CD4-positive, alpha-beta T cell treated with Interleukin-15 for 4 hours (primary cell): ENCODE results near the gene ZBTB17.
A peak's percentile ranks its signal among the peaks of the same experiment; 100 is the strongest.
"Not testable (repeated sequence)": the region's sequence is repeated elsewhere in the genome, so short reads cannot be mapped to it uniquely, and the experiment has no call there.

Source experiments
- DNase-seq: peaks from one replicate; pipeline ENCODE4 v3.0.0-alpha.2; 2020; ENCODE audit warnings: low spot score

The ZBTB17 gene

DNA sequence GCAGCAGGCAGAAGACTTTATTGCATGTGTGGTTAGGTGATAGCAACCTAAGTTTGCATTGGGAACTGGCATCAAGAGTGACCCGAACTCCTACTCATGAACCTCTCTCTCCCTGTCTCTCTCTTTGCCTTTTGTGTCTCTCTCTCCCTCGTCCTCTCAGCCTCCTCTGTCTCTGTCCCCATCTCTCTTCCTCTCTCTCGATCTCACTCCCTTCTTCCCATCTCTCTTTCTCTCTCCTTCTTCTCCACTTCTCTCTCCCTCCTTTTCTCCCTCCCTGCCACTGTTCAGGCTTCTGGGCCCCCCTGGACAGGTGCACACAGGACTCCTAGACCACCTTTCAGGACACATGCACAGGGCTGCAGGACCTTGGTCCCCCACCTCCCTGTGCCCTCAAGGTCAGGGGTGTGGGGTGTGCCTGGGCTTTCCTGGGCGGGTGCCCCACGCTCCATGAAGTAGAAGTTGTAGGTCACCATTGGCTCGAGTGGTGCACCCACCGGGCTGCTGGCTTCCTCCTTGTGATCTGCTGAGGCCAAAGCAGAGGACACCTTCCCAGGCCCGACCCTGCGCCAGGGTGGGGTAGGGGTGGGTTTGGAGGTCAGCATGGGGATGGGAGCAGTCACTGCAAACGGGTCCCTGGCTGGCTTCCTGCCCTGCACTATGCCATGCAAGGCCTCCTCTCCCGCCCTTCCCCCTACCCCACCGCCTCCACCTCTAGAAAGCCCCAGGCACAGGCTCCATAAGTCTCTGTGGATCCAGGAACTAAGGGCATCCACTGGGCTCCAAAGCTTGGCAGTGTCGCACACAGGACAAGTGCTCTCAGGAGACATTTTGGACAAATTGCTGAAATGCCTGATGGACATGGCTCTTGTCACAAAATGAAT, 13.2 kb upstream of the ZBTB17 start:
- DNase-seq: no peak

DNA sequence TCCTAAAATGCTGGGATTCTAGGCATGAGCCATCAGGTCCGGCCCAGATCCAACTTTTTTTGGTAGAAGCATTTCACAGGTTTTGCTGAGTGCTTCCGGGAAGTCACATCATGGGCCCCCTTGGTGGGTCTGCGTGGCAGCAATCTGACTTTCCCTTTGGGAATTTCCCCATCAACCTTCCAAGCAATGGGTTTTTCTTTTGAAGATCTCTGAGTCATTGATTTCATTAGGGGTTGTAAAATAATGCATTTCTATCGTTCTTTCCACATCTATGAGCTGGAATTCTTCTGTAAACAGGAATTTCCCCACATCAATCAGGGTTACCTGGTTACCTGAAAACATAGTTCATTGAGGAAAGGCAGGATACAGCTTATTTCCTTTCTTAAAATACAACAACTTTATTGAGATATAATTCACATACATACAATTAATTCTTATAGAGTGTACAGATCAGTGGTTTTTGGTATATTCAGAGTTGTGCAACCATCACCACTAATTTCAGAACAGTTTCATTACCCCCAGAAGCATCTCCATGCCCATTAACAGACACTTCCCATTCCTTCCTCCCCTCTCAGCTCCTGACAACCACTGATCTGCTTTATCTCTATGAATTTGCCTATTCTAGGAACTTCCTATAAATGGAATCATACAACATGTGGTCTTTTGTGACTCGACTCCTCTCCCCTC, 9.9 kb upstream of the ZBTB17 start:
- no peak for DNase-seq

DNA sequence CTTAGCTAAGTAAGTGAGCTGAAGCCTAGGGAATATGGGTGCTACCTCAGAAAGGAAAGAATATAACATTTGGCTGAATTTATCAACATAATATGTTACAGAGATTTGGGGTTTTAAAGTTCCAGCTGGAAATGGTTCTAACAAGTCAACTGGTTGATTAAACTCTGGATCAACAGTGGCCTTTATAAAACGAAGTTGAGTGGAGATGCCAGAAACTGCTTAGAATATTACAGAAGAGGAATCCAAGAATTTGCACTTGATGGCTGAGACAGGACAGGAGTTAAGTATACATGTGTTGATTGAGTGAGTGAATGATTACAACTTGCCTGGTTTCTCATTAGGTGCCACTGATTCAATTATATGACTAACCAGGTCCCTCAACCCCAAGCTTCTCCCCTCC, 7.4 kb upstream of the ZBTB17 start:
- DNase-seq: no peak

DNA sequence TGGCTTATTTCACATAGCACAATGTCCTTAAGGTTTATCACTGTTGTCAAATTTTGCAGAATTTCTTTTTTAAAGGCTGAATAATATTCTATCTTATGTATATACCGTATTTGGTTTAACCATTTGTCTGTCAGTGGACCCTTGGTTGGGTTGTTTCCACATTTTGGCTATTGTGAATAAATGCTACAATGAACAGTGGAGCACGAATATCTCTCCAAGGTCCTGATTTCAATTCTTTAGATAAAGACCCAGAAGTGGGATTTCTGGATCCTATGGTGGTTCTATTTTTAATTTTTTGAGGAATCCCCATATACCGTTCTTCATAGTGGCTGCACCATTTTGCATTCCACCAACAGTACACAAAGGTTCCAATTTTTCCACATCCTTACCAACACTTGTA, 5.8 kb upstream of the ZBTB17 start:
- no peak for DNase-seq

DNA sequence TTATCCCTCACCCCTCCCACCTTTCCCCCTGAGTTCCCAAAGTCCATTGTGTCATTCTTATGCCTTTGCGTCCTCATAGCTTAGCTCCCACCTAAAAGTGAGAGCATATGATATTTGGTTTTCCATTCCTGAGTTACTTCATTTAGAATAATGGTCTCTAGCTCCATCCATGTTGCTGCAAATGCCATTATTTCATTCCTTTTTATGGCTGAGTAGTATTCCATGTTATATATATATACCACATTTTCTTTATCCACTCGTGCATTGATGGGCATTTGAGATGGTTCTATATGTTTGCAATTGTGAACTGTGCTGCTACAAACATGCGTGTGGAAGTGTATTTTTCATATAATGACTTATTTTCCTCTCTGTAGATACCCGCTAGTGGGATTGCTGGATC, 2.0 kb upstream of the ZBTB17 start:
- DNase-seq: not testable (repeated sequence)

DNA sequence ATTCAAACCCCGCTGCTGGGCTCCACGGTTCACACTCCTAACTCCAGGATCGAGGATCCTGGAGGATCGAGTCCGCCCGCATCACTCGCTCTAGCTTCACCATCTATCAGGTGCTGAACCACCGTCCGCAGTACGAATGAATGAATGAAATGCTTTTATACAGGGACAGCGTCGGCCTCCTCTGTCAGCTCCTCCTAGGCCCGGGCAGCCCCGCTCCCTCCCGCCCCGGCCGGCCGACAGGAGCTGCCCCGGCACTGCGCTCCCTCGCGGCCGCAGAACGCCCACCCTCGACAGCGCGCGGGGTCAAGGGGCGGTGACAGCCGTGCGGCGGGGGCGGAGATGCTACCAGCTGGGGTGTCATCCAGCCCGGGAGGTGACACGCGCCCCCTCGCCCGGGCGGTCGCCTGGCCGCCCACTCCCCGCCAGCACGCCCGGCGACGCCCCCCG, 520 bp downstream of the ZBTB17 start:
- DNase-seq: peak; percentile 64

DNA sequence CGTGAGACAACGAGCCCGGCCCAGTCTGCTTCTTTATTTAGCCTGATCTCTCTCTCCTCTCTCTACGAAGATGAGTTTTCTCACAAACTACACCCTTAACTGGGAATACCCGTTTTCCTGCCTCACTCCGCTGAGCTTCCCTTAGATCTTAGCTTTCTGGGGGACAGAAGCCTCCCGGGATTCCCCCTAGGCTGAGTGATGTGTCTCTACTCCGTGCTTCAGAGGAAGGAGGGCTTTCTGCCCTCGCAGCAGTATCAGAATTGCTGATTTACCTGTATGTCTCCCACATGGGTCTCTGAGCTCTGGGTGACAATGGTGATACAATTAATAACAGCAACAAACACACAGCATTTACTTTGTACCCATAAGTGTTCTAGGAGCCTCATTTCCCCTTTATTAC, 1.0 kb downstream of the ZBTB17 start:
- DNase-seq: no peak

DNA sequence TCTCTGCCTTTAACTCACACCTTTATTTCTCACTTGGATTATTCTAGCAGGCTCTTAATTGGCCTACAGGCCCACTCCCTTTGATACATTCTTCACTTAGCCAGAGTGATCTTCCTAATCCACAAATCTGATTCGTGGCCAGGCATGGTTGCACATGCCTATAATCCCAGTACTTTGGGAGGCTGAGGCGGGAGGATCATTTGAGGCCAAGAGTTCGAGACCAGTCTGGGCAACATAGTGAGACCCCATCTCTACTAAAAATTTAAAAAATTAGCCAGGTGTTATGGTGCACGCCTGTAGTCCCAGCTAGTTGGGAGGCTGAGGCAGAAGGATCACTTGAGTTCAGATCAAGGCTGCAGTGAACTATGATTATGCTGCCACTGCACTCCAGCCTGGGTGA, 2.1 kb downstream of the ZBTB17 start:
- DNase-seq: no peak

DNA sequence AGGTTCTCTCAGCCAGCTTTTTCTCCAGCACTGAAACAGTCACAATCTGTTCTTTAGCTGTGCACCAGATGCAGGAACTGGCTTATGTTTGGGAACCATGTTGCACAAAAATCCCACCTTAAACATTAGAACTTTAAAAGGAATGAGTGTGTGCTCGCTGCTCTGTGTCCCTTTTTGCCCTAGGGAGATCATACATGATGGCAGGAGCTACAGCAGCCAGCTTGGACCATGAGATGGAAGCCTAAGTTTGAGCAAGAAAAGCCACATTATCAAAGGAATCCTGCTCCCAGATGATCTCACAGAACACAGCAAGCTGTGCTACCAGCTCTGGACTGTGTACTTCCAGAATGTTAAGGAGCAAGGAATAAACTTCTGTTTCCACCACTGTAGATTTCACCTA, 3.5 kb downstream of the ZBTB17 start:
- no peak for DNase-seq

DNA sequence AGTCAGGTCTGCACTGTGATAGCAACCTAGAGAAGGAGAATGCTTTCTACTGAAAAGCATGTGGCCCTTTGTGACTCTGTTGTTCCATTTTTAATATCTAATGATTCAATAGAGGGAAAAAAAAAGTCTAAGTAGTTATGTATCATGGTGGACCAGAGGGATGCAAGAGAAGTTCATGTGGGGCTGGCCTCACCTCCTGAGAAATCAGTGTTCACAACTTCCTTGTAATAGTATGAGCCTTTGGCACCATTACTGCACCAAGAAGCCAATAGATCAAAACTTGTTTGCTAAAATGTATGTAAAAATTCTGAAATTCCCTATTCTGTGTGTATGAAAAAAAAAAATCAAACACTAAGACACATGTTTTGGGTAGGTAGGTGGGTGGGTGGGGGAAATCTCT, 5.0 kb downstream of the ZBTB17 start:
- no peak for DNase-seq

DNA sequence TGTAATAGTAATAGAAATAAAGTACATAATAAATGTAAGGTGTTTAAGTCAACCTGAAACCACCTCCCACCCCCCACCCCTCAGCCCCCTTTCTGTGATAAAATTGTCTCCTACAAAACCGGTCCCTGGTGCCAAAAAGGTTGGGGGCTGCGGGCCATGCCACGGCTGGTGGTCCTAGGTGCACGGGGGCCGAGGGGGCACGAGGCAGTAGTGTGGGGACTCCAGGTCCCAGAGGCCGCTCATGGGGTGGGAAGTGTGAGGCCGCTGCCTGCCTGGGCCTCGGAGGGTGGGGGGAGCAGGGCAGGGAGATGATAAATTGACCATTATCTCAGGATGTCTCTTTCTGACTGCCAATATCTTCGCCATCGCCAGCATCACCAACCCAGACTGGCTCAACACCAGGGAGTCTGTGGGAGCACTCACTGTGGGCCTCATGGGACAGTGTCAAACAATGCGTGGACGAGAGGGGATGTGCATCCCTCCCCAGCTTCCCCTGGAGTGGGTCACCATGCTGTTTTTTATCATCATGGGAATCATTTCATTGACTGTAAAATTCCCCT, 6.5 kb downstream of the ZBTB17 start:
- no peak for DNase-seq

DNA sequence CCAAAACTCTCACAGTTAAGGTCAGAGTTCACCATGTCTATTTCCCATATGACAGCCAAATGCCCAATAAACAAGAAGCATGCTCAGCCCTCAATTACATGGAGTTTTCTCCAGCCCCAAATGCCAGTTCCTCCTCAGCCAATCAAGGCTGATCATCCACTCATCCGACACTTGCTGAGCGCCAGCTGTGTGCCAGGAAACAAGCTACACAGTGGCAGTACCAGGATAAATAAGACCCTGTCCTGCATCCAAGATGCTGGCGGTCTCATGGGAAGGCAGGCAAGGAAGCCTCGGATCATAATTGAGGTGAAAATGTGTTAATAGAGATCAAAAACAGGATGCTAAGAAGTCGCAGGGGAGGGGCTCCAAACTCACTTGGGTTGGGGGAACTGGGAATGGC, 7.7 kb downstream of the ZBTB17 start:
- DNase-seq: no peak

DNA sequence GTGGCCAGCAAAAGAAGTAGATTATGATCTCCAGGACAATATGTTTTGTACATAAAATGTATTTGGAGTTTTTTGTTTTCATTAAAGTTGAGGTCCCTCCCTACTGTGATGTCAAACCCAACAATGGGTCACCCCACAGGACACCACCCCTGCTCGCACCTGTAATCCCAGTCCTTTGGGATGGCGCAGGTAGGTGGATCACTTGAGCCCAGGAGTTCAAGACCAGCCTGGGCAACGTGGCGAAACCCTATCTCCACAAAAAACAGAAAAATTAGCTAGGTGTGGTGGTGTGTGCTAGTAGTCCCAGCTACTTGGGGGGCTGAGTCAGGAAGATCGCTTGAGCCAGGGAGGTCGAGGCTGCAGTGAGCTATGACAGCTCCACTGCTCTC, 9.0 kb downstream of the ZBTB17 start:
- DNase-seq: no peak

DNA sequence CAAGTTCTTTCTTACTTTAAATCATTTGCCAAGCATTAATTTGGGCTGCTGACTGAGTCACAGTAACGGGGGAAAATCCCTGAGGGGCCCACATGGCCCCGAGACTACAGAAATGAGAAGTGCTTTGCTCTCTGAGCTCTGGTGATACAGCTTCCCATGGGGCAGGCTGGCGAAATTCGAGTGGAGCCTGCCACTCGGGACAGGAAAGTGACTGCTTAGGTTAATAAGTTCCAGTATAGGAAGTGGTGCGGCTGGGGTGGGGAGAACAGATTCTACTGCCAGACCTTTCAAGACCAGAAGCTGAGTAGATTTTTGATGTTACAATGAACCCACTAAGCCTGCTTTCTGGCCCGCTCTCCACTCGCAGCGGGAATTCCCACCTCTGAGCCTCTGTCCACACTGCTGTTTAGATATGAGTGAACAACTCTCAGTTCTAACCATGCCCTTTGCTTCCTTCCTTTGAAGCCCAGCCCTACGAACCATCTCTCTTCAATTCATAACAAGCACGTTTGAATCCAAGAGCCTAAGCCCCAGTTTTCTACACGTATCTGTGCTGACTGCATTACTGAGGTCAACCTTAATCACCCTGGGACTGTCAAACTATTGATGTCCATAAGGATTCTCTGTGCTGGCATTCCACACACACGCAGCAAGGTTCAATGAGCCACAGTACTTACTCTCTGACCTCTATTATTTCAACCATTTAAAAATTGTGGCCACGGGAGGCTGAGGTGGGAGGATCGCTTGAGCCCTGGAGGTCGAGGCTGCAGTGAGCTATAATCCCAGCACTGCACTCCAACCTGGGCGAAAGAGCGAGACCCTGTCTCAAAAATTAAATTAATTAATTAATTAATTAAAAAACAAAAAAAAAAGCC, 9.6 kb downstream of the ZBTB17 start:
- peak; percentile 67 for DNase-seq

DNA sequence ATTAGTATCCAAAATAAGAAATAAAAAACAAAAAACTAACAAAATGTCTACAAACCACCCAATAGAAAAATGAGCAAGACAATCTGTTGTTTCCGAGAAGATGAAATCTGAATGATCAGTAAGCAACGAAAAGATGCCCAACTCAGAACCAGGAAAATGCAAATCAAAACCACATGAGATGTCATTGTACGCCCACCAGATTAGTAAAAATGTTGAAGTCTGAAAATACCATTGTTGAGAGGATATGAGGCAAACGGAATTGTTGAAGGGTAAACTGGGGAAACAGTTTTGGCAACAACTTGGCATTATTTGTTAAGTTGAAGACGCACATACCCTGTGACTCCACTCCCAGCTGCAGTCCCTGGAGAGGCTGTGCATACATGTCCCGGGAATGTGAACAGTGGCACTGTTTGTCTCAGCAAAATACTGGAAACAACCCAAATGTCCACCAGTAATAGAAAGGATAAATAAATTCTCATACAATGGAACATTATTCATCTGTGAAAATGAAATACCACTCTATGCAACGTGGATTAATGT, 10.6 kb downstream of the ZBTB17 start:
- DNase-seq: peak; percentile 36

DNA sequence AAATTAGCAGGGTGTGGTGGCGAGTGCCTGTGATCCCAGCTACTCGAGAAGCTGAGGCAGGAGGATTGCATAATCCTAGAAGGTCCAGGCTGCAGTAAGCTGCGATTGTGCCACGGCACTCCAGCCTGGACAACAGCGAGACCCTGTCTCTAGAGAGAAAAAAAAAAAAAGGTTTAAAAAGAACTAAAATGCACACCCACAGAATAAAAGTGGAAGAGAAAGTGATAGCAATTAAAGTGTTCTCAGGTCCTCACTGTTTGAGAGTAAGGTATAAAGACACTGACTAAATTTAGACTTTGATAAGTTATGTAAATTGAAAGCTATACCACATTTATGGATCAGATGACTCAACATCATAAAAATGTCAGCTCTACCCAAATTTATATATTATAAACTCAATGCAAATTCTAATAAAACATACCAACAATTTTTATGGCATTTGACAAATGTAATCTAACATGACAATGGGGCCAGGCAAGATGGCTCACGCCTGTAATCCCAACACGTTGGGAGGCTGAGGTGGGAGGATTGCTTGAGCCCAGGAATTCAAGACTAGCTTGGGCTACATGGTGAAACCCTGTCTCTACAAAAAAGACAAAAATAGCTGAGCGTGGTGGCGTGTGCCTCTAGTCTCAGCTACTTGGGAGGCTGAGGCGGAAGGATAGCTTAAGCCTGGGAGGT, 11.8 kb downstream of the ZBTB17 start:
- DNase-seq: no peak

DNA sequence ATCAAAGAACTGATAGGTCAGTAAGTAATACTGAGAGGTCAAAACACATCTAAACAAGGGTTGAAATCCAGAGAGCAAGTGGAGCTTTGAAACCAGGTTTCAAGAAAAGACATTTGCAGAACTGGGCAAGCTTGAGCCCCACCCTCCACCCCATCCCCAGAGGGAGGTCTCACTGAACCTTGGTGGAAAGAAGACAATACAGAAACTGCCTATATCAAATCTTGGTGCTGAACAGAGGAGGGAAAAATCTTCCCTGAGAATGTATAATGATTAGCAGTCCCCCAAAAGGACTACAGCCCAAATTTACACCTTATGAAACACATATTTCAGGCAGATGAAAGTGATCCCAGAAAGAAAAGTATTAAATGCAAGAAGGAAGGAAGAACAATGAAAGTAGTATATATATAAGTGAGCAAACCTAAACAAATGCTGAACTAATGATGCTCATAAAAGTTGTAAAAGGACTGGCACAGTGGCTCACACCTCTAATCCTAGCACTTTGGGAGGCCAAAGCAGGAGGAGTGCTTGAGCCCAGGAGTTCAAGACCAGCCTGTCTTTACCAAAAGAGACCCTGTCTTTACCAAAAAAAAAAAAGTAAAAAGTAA, 12.4 kb downstream of the ZBTB17 start:
- no peak for DNase-seq

DNA sequence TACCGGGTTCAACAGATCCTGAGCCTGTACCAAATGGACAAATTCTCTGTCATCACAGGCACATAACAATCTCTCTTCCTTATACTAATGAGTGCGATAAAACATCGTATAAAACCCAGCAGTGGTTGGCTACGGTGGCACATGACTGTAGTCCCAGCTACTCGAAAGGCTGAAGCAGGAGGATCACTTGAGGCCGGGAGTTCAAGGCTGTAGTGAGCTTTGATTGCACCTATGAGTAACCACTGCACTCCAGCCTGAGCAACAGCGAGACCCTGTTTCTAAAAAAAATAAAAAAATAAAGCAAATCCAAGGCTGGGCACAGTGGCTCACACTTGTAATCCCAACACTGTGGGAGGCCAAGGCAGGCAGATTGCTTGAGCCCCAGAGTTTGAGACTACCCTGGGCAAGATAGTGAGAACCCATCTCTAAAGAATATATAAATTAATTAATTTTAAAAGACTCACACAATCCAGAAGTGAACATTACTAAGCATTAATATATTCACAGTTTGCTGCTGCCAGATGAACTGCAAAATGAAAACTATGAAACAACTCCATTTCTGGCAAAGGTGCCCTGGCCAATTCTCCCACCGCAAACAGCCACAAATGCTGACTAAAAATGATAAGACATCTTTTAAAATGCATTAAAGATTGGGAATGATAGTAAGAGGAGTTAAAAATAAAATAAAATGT, 13.1 kb downstream of the ZBTB17 start:
- DNase-seq: no peak

DNA sequence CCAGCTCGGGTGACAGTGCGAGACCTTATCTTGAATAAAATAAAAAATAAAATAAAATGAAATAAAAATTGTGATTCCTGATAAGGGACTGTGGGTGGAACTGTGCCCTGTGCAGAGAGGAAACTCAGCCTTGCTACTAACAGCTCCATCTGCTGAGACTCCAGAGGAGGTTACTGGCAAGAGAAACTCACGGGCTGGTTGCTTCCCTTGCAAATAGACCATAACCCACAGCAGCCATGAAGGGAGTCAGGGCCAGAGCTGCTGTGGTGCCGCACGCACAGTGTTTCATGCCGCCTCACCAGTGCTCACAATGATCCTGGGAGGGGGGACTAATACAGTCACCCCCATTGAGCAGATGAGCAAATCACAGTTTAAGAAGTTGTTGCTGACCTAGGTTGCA, 13.7 kb downstream of the ZBTB17 start:
- DNase-seq: no peak

DNA sequence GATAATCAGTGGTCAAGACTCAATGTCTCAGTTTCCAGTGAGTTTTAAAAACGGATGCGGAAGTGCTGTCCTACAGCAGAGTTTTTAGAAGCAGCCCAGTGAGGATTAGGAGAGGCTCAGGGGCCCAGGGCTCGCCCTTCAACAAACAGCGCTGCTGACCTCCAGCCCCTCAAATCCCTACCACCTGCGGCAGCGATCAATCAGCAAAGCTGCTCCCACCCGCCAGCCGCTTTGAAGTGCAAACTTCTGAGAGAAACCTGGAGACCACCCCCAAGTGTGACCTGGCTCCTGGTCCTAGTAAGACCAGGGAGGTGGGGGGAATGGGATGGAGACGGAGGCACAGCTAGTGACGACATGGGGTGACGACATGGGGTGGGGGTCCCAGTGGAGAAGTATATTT, 14.4 kb downstream of the ZBTB17 start:
- no peak for DNase-seq
